BLaER1 treated with 17β-estradiol and CSF1 and Interleukin-3, amounts not matched to agents 10 nM and 100 nM (cell line): ENCODE results near the gene POFUT2.

Source experiments
- H3K27ac ChIP-seq, 11 experiments: shearing (Covaris generic); formaldehyde crosslinking; 2 replicates each; pipeline ENCODE4 v1.8.1; 2022
- H3K27me3 ChIP-seq, 11 experiments: shearing (Covaris generic); formaldehyde crosslinking; 2 replicates each; pipeline ENCODE4 v1.8.1; 2022
- H3K36me3 ChIP-seq, 11 experiments: shearing (Covaris generic); formaldehyde crosslinking; 2 replicates each; pipeline ENCODE4 v1.8.1; 2022
- H3K4me1 ChIP-seq, 10 experiments: shearing (Covaris generic); formaldehyde crosslinking; 2 replicates each; pipeline ENCODE4 v1.8.1; 2022
- H3K4me2 ChIP-seq, 11 experiments: shearing (Covaris generic); formaldehyde crosslinking; 2 replicates each; pipeline ENCODE4 v1.8.1; 2022
- H3K4me3 ChIP-seq, 10 experiments: shearing (Covaris generic); formaldehyde crosslinking; 2 replicates each; pipeline ENCODE4 v1.8.1; 2022
- H3K9ac ChIP-seq, 11 experiments: shearing (Covaris generic); formaldehyde crosslinking; 2 replicates each; pipeline ENCODE4 v1.8.1; 2022
- H3K9me3 ChIP-seq, 11 experiments: shearing (Covaris generic); formaldehyde crosslinking; replicated peaks in 1 of 11; 2 replicates each; pipeline ENCODE4 v1.8.1; 2022
- H4K20me1 ChIP-seq, 11 experiments: shearing (Covaris generic); formaldehyde crosslinking; 2 replicates each; pipeline ENCODE4 v1.8.1; 2022
- Cebpa-rat ChIP-seq, 11 experiments: shearing (Covaris generic); IDR thresholded peaks; 2 replicates each; pipeline ENCODE4 v1.8.1; 2022

POFUT2 gene

GRCh38 chr21:45333583-45334121, 46.0 kb upstream of the POFUT2 start:
- Histone ChIP-seq H3K9ac (no peak overlapping the region), H3K27ac (no peak overlapping the region), H3K9me3 (no peaks in the 10 kb centered on the region), H3K4me2 (no peak overlapping the region), H3K4me3 (no peak overlapping the region), H4K20me1 (peaks cover 0 to 18% (median 0%) of the 10 kb centered on the region in 11 experiments; a peak in 3 of 22 replicates), H3K4me1 (peaks cover 0 to 20% (median 13%) of the 10 kb centered on the region in 10 experiments; a peak in 14 of 20 replicates), H3K36me3 (no peaks in the 10 kb centered on the region), H3K27me3 (peaks cover 0 to 4% (median 0%) of the 10 kb centered on the region in 11 experiments; a peak in 2 of 22 replicates)
- no peak for TF ChIP-seq Cebpa-rat (IDR thresholded peaks at IDR 0.05)

- Histone ChIP-seq H3K27me3 (peaks cover 0 to 4% (median 0%) of the 10 kb centered on the region in 11 experiments; a peak in 2 of 22 replicates), H3K9me3 (no peaks in the 10 kb centered on the region), H3K36me3 (no peaks in the 10 kb centered on the region), H3K27ac (no peak overlapping the region), H4K20me1 (peaks cover 0 to 24% (median 0%) of the 10 kb centered on the region in 11 experiments; a peak in 3 of 22 replicates), H3K9ac (no peak overlapping the region), H3K4me1 (peaks cover 0 to 21% (median 13%) of the 10 kb centered on the region in 10 experiments; a peak in 14 of 20 replicates), H3K4me2 (peak overlapping the region in 1 of 11 experiments; percentile 7; a peak in 1 of 22 replicates), H3K4me3 (no peak overlapping the region)
- no peak for TF ChIP-seq Cebpa-rat (IDR thresholded peaks at IDR 0.05)
These were observed 45.4 kb upstream of the POFUT2 start for GRCh38 chr21:45332981-45333582.

- Histone ChIP-seq H3K27me3 (peaks cover 0 to 4% (median 0%) of the 10 kb centered on the region in 11 experiments; a peak in 4 of 22 replicates), H3K4me1 (peaks cover 0 to 28% (median 17%) of the 10 kb centered on the region in 10 experiments; a peak in 15 of 20 replicates), H3K36me3 (no peaks in the 10 kb centered on the region)
These were observed 44.7 kb upstream of the POFUT2 start for GRCh38 chr21:45332415-45332814.

GRCh38 chr21:45331531-45332147, 43.9 kb upstream of the POFUT2 start:
- peaks cover 0 to 29% (median 18%) of the 10 kb centered on the region in 10 experiments; a peak in 15 of 20 replicates for H3K4me1 ChIP-seq
- H3K27ac ChIP-seq = no peak overlapping the region
- H3K27me3 ChIP-seq = peaks cover 0 to 12% (median 0%) of the 10 kb centered on the region in 11 experiments; a peak in 7 of 22 replicates
- no peak overlapping the region for H3K4me3 ChIP-seq
- H3K9ac ChIP-seq = no peak overlapping the region
- no peaks in the 10 kb centered on the region for H3K9me3 ChIP-seq
- peaks cover 0 to 39% (median 8%) of the 10 kb centered on the region in 11 experiments; a peak in 8 of 22 replicates for H4K20me1 ChIP-seq
- H3K4me2 ChIP-seq = peak overlapping the region in 2 of 11 experiments; percentile 18; a peak in 1 of 22 replicates
- no peak for TF ChIP-seq Cebpa-rat (IDR thresholded peaks at IDR 0.05)
- H3K36me3 ChIP-seq = no peaks in the 10 kb centered on the region

More at GRCh38 chr21:45332415-45332814, 44.7 kb upstream of the POFUT2 start:
- TF ChIP-seq Cebpa-rat (IDR thresholded peaks at IDR 0.05) = no peak
- peaks cover 0 to 31% (median 1%) of the 10 kb centered on the region in 11 experiments; a peak in 7 of 22 replicates for H4K20me1 ChIP-seq
- no peaks in the 10 kb centered on the region for H3K9me3 ChIP-seq
- no peak overlapping the region for H3K9ac ChIP-seq
- no peak overlapping the region for H3K27ac ChIP-seq
- peak overlapping the region in 1 of 11 experiments; percentile 7; a peak in 1 of 22 replicates for H3K4me2 ChIP-seq
- H3K4me3 ChIP-seq = no peak overlapping the region

GRCh38 chr21:45330851-45331261, 43.2 kb upstream of the POFUT2 start:
- Histone ChIP-seq H3K4me1 (peaks cover 0 to 34% (median 22%) of the 10 kb centered on the region in 10 experiments; a peak in 17 of 20 replicates), H3K9ac (no peak overlapping the region), H3K36me3 (no peaks in the 10 kb centered on the region), H4K20me1 (peaks cover 0 to 42% (median 12%) of the 10 kb centered on the region in 11 experiments; a peak in 10 of 22 replicates), H3K27ac (no peak overlapping the region), H3K4me3 (no peak overlapping the region), H3K9me3 (no peaks in the 10 kb centered on the region), H3K4me2 (no peak overlapping the region), H3K27me3 (peaks cover 0 to 19% (median 4%) of the 10 kb centered on the region in 11 experiments; a peak in 10 of 22 replicates)
- no peak for TF ChIP-seq Cebpa-rat (IDR thresholded peaks at IDR 0.05)

- H3K4me3 ChIP-seq = no peak overlapping the region
- no peaks in the 10 kb centered on the region for H3K36me3 ChIP-seq
- TF ChIP-seq Cebpa-rat (IDR thresholded peaks at IDR 0.05) = no peak
- peaks cover 0 to 26% (median 5%) of the 10 kb centered on the region in 11 experiments; a peak in 10 of 22 replicates for H3K27me3 ChIP-seq
- peaks cover 0 to 46% (median 18%) of the 10 kb centered on the region in 11 experiments; a peak in 13 of 22 replicates for H4K20me1 ChIP-seq
- H3K9me3 ChIP-seq = no peaks in the 10 kb centered on the region
- no peak overlapping the region for H3K4me2 ChIP-seq
- no peak overlapping the region for H3K9ac ChIP-seq
- H3K27ac ChIP-seq = no peak overlapping the region
- peaks cover 0 to 41% (median 27%) of the 10 kb centered on the region in 10 experiments; a peak in 17 of 20 replicates for H3K4me1 ChIP-seq
These were observed 42.5 kb upstream of the POFUT2 start for GRCh38 chr21:45330075-45330781.

GRCh38 chr21:45329261-45330074, 41.8 kb upstream of the POFUT2 start:
- H3K27ac ChIP-seq = no peak overlapping the region
- H3K4me1 ChIP-seq = peaks cover 0 to 48% (median 35%) of the 10 kb centered on the region in 10 experiments; a peak in 17 of 20 replicates

More at GRCh38 chr21:45329261-45330074, 41.8 kb upstream of the POFUT2 start:
- no peak overlapping the region for H3K4me2 ChIP-seq
- H3K9me3 ChIP-seq = no peaks in the 10 kb centered on the region
- no peak for TF ChIP-seq Cebpa-rat (IDR thresholded peaks at IDR 0.05)
- no peaks in the 10 kb centered on the region for H3K36me3 ChIP-seq
- H3K27me3 ChIP-seq = peaks cover 0 to 33% (median 10%) of the 10 kb centered on the region in 11 experiments; a peak in 10 of 22 replicates
- no peak overlapping the region for H3K4me3 ChIP-seq
- peaks cover 0 to 53% (median 20%) of the 10 kb centered on the region in 11 experiments; a peak in 13 of 22 replicates for H4K20me1 ChIP-seq
- H3K9ac ChIP-seq = no peak overlapping the region
